Measurements from ENCODE around the gene LBH.

LBH gene

GRCh38 chr2:30192314-30192713 is 39.0 kb upstream of the LBH start:
- H3K4me3 ChIP-seq (ENCODE audit: low read depth in 1 of 2, low read length in 2 of 2): no peak overlapping the region
- no peaks in the 10 kb centered on the region for H3K27me3 ChIP-seq (ENCODE audit: insufficient read depth, low read length, poor library complexity)
- ATAC-seq (ENCODE audit: insufficient read depth, low read depth) (no peak), DNase-seq (no peak)
- H3K4me1 ChIP-seq (ENCODE audit: insufficient read depth, low read length): no peaks in the 10 kb centered on the region
- no peak for TF ChIP-seq EZH2 (IDR thresholded peaks at IDR 0.05; ENCODE audit: borderline replicate concordance, low read depth, low read length, severe bottlenecking)
- TF ChIP-seq, protein P1, sequence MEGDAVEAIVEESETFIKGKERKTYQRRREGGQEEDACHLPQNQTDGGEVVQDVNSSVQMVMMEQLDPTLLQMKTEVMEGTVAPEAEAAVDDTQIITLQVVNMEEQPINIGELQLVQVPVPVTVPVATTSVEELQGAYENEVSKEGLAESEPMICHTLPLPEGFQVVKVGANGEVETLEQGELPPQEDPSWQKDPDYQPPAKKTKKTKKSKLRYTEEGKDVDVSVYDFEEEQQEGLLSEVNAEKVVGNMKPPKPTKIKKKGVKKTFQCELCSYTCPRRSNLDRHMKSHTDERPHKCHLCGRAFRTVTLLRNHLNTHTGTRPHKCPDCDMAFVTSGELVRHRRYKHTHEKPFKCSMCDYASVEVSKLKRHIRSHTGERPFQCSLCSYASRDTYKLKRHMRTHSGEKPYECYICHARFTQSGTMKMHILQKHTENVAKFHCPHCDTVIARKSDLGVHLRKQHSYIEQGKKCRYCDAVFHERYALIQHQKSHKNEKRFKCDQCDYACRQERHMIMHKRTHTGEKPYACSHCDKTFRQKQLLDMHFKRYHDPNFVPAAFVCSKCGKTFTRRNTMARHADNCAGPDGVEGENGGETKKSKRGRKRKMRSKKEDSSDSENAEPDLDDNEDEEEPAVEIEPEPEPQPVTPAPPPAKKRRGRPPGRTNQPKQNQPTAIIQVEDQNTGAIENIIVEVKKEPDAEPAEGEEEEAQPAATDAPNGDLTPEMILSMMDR (IDR thresholded peaks at IDR 0.05; ENCODE audit: borderline replicate concordance, extremely low read depth, low read length, poor library complexity, severe bottlenecking): no peak
- no peak overlapping the region for H2AFZ ChIP-seq (ENCODE audit: low read depth, low read length)
- H3K27ac ChIP-seq (ENCODE audit: low read length): no peak overlapping the region
- H4K20me1 ChIP-seq (ENCODE audit: insufficient read depth, low read length): no peaks in the 10 kb centered on the region
- no peak overlapping the region for H3K9ac ChIP-seq (ENCODE audit: low read depth, low read length)
- H3K36me3 ChIP-seq (ENCODE audit: insufficient read depth, low read length): no peaks in the 10 kb centered on the region
- no peaks in the 10 kb centered on the region for H3K9me3 ChIP-seq (ENCODE audit: insufficient read depth, low read length, severe bottlenecking)
- H3K4me2 ChIP-seq (ENCODE audit: insufficient read depth, low read length): no peak overlapping the region
- H3K79me2 ChIP-seq (ENCODE audit: insufficient read depth, low read length): no peaks in the 10 kb centered on the region

DNA sequence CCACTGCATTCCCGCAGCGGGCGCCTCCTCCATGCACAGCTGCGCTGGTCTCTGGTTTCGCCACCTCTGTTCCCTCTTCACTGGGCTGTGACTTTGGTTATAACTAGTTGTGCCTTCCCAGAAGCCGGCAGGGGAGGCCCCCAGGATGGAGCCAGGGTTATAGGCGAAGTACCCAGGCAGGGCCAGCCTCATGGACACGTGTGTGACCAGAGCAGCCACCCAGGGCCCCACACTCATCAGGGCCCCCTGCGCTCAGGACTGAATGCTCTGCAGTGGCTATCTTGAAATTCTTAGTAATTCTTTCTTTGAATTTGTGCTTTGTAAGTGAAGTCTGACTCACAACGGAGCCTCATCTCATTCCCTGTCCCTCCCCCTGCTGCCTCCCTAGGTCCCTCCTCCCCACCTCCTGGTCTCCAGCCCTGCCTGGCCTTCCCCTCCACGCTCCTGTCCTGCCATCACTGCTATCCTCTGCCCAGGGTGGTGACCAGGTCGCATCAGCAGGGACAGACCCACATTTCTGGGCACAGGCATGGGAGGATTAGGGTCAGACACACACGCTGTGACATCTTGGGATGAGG is 38.1 kb upstream of the LBH start:
- no peaks in the 10 kb centered on the region for H3K4me1 ChIP-seq (ENCODE audit: insufficient read depth, low read length)
- H3K27me3 ChIP-seq (ENCODE audit: insufficient read depth, low read length, poor library complexity): no peaks in the 10 kb centered on the region
- H4K20me1 ChIP-seq (ENCODE audit: insufficient read depth, low read length): no peaks in the 10 kb centered on the region
- no peaks in the 10 kb centered on the region for H3K36me3 ChIP-seq (ENCODE audit: insufficient read depth, low read length)
- TF ChIP-seq EZH2 (IDR thresholded peaks at IDR 0.05; ENCODE audit: borderline replicate concordance, low read depth, low read length, severe bottlenecking): no peak
- TF ChIP-seq, protein P1 (IDR thresholded peaks at IDR 0.05; ENCODE audit: borderline replicate concordance, extremely low read depth, low read length, poor library complexity, severe bottlenecking): no peak
- no peak for ATAC-seq (ENCODE audit: insufficient read depth, low read depth)
- no peak overlapping the region for H3K27ac ChIP-seq (ENCODE audit: low read length)
- no peak overlapping the region for H3K4me3 ChIP-seq (ENCODE audit: low read depth in 1 of 2, low read length in 2 of 2)
- DNase-seq: no peak
- no peaks in the 10 kb centered on the region for H3K9me3 ChIP-seq (ENCODE audit: insufficient read depth, low read length, severe bottlenecking)
- no peaks in the 10 kb centered on the region for H3K79me2 ChIP-seq (ENCODE audit: insufficient read depth, low read length)
- H3K9ac ChIP-seq (ENCODE audit: low read depth, low read length): no peak overlapping the region
- no peak overlapping the region for H2AFZ ChIP-seq (ENCODE audit: low read depth, low read length)
- no peak overlapping the region for H3K4me2 ChIP-seq (ENCODE audit: insufficient read depth, low read length)

DNA sequence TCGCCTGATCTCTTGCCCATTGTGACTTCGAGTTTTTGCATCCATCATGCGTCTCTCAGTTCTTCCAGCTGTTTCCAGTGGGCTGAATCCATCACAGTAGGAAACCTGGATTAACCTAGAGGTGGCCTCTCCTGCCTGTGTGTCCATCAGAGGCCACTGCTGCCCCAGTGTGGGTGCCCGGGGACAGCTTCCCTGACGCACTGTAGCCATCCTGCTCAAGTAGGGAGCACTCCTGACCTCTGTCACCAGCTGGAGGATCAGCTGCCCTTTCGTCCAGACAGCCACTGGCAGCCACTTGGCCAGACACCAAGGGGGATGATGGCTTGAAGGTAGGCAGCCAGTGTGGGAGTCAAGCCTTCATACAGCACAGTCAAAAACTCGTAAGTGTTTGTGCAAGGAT is 36.9 kb upstream of the LBH start:
- DNase-seq: no peak
- H3K9me3 ChIP-seq (ENCODE audit: insufficient read depth, low read length, severe bottlenecking): no peaks in the 10 kb centered on the region
- H3K27ac ChIP-seq (ENCODE audit: low read length): no peak overlapping the region
- no peak overlapping the region for H3K4me3 ChIP-seq (ENCODE audit: low read depth in 1 of 2, low read length in 2 of 2)
- no peak overlapping the region for H2AFZ ChIP-seq (ENCODE audit: low read depth, low read length)
- no peak for ATAC-seq (ENCODE audit: insufficient read depth, low read depth)
- H3K4me1 ChIP-seq (ENCODE audit: insufficient read depth, low read length): no peaks in the 10 kb centered on the region
- no peaks in the 10 kb centered on the region for H3K79me2 ChIP-seq (ENCODE audit: insufficient read depth, low read length)
- no peaks in the 10 kb centered on the region for H3K36me3 ChIP-seq (ENCODE audit: insufficient read depth, low read length)
- H3K9ac ChIP-seq (ENCODE audit: low read depth, low read length): no peak overlapping the region
- H4K20me1 ChIP-seq (ENCODE audit: insufficient read depth, low read length): no peaks in the 10 kb centered on the region
- H3K4me2 ChIP-seq (ENCODE audit: insufficient read depth, low read length): no peak overlapping the region
- TF ChIP-seq, protein P1 (IDR thresholded peaks at IDR 0.05; ENCODE audit: borderline replicate concordance, extremely low read depth, low read length, poor library complexity, severe bottlenecking): no peak
- no peak for TF ChIP-seq EZH2 (IDR thresholded peaks at IDR 0.05; ENCODE audit: borderline replicate concordance, low read depth, low read length, severe bottlenecking)
- no peaks in the 10 kb centered on the region for H3K27me3 ChIP-seq (ENCODE audit: insufficient read depth, low read length, poor library complexity)

DNA sequence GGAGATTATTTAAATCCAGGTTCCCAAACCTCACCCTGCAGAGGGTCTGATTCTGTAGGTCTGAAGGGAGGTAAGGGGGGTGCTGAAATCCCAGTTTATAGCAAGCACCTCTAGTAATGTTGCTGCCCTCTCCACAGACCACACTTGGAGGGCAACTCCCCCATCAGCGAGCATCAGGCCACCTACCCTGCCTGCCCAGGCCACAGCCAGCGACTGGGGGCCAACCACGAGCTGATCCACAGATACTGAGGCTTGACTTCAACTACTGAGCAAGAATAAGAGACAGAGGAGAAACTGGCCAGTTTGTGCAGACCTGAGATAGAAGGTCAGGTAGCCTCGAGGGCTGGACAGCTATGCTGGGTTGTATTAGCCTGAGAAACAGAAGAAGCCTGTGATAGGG is 36.3 kb upstream of the LBH start:
- Histone ChIP-seq H3K4me1 (ENCODE audit: insufficient read depth, low read length) (no peaks in the 10 kb centered on the region), H3K4me2 (ENCODE audit: insufficient read depth, low read length) (no peak overlapping the region), H3K27ac (ENCODE audit: low read length) (no peak overlapping the region), H3K27me3 (ENCODE audit: insufficient read depth, low read length, poor library complexity) (no peaks in the 10 kb centered on the region), H3K9ac (ENCODE audit: low read depth, low read length) (no peak overlapping the region), H4K20me1 (ENCODE audit: insufficient read depth, low read length) (no peaks in the 10 kb centered on the region), H3K4me3 (ENCODE audit: low read depth in 1 of 2, low read length in 2 of 2) (no peak overlapping the region), H3K36me3 (ENCODE audit: insufficient read depth, low read length) (no peaks in the 10 kb centered on the region), H3K9me3 (ENCODE audit: insufficient read depth, low read length, severe bottlenecking) (no peaks in the 10 kb centered on the region), H3K79me2 (ENCODE audit: insufficient read depth, low read length) (no peaks in the 10 kb centered on the region), H2AFZ (ENCODE audit: low read depth, low read length) (no peak overlapping the region)
- ATAC-seq (ENCODE audit: insufficient read depth, low read depth): no peak
- TF ChIP-seq, protein P1 (IDR thresholded peaks at IDR 0.05; ENCODE audit: borderline replicate concordance, extremely low read depth, low read length, poor library complexity, severe bottlenecking): no peak
- TF ChIP-seq EZH2 (IDR thresholded peaks at IDR 0.05; ENCODE audit: borderline replicate concordance, low read depth, low read length, severe bottlenecking): no peak
- DNase-seq: no peak
